ENCODE data around the gene ISCU.
"Not testable (repeated sequence)": the region's sequence is repeated elsewhere in the genome, so short reads cannot be mapped to it uniquely, and the experiment has no call there.

The ISCU gene

GRCh38 chr12:108589028-108589839, 26.8 kb downstream of the ISCU start:
- DNase-seq (ENCODE audit: low spot score): no peak

GRCh38 chr12:108589840-108590229, 27.4 kb downstream of the ISCU start:
- DNase-seq (ENCODE audit: low spot score): no peak

- DNase-seq (ENCODE audit: low spot score): not testable (repeated sequence)
Observed at GRCh38 chr12:108590463-108590862, 28.1 kb downstream of the ISCU start.

- DNase-seq (ENCODE audit: low spot score): no peak
Observed at GRCh38 chr12:108591267-108591980, 29.0 kb downstream of the ISCU start.

- DNase-seq (ENCODE audit: low spot score): no peak
Observed at GRCh38 chr12:108592033-108592909, 29.9 kb downstream of the ISCU start.

GRCh38 chr12:108594323-108594903, 32.0 kb downstream of the ISCU start:
- DNase-seq (ENCODE audit: low spot score): no peak

GRCh38 chr12:108594960-108595710, 32.7 kb downstream of the ISCU start:
- no peak for DNase-seq (ENCODE audit: low spot score)

GRCh38 chr12:108595711-108596647, 33.6 kb downstream of the ISCU start:
- no peak for DNase-seq (ENCODE audit: low spot score)

- no peak for DNase-seq (ENCODE audit: low spot score)
Observed at GRCh38 chr12:108596854-108597558, 34.6 kb downstream of the ISCU start.

- no peak for DNase-seq (ENCODE audit: low spot score)
Observed at GRCh38 chr12:108597559-108598471, 35.4 kb downstream of the ISCU start, which contains the start of gene TMEM119. TMEM119 (minus strand) TSS chr12:108598084; CDS start chr12:108592383, 5,701 bp downstream.

- no peak for DNase-seq (ENCODE audit: low spot score)
Observed at GRCh38 chr12:108598553-108599250, 36.3 kb downstream of the ISCU start.

- DNase-seq (ENCODE audit: low spot score): no peak
Observed at GRCh38 chr12:108599541-108599940, 37.1 kb downstream of the ISCU start.

GRCh38 chr12:108599948-108600701, 37.7 kb downstream of the ISCU start:
- DNase-seq (ENCODE audit: low spot score): no peak

- no peak for DNase-seq (ENCODE audit: low spot score)
Observed at GRCh38 chr12:108600702-108601007, 38.3 kb downstream of the ISCU start.

GRCh38 chr12:108602209-108602705, 39.9 kb downstream of the ISCU start:
- DNase-seq (ENCODE audit: low spot score): no peak

GRCh38 chr12:108602976-108603704, 40.7 kb downstream of the ISCU start:
- DNase-seq (ENCODE audit: low spot score): no peak

Data from kidney capillary endothelial cell (primary cell).